CD8-positive, alpha-beta memory T cell (primary cell): ENCODE data around the gene RC3H2. TPM values are rescaled to one million over a fixed set of nuclear protein-coding genes. Genes with fewer than 3 reads are reported as not detected.

ENCODE experiments used
- CTCF ChIA-PET: fragments of 350-600 bp; sonication (Branson Sonifier 250); formaldehyde crosslinking; loops from one replicate; lab custom pipeline; 2021; ENCODE audit warnings: antibody characterized with exemption; lab: Charles Lee
- POLR2A ChIA-PET: fragments of 350-600 bp; sonication (Branson Sonifier 250); formaldehyde crosslinking; loops from one replicate; lab custom pipeline; 2021; ENCODE audit warnings: antibody characterized with exemption; lab: Charles Lee
- DNase-seq, 5 donors: peaks; one replicate each; pipeline versions ENCODE4 v3.0.0 to v3.0.0-alpha.2; 2020 to 2022; ENCODE audit warnings: mixed read lengths in 1 of 5
- H3K27ac ChIP-seq: one replicate; pipeline ENCODE4 v1.7.0; 2013; ENCODE audit warnings: low read depth, mild to moderate bottlenecking, low read length, moderate library complexity
- H3K27me3 ChIP-seq: 2 replicates; pipeline ENCODE4 v1.7.0; 2013; ENCODE audit warnings: low read length, mild to moderate bottlenecking; ENCODE audit not compliant: insufficient read depth, poor library complexity, severe bottlenecking
- H3K36me3 ChIP-seq: 2 replicates; pipeline ENCODE4 v1.7.0; 2013; ENCODE audit warnings: mild to moderate bottlenecking, low read length, moderate library complexity; ENCODE audit not compliant: insufficient read depth
- H3K4me1 ChIP-seq: 2 replicates; pipeline ENCODE4 v1.7.0; 2013; ENCODE audit warnings: mild to moderate bottlenecking, low read length, moderate library complexity; ENCODE audit not compliant: insufficient read depth
- H3K4me3 ChIP-seq: 2 replicates; pipeline ENCODE4 v1.7.0; 2013; ENCODE audit warnings: mild to moderate bottlenecking, low read length
- H3K9me3 ChIP-seq: 2 replicates; pipeline ENCODE4 v1.7.0; 2013; ENCODE audit warnings: mild to moderate bottlenecking, low read length
- H3K27ac Mint-ChIP-seq, 8 donors: one replicate each; pipeline ENCODE4 v1.8.0; 2020 to 2021; ENCODE audit warnings: mixed read lengths in 8 of 8, mild to moderate bottlenecking in 6 of 8, inconsistent platforms in 3 of 8, moderate library complexity in 3 of 8
- H3K27me3 Mint-ChIP-seq, 2 donors: one replicate each; pipeline ENCODE4 v1.8.0; 2020 to 2021; ENCODE audit warnings: mixed read lengths in 2 of 2, mild to moderate bottlenecking in 1 of 2, moderate library complexity in 1 of 2
- H3K36me3 Mint-ChIP-seq, 3 donors: one replicate each; pipeline ENCODE4 v1.8.0; 2020 to 2021; ENCODE audit warnings: mixed read lengths in 3 of 3, inconsistent platforms in 1 of 3, mild to moderate bottlenecking in 1 of 3
- H3K4me1 Mint-ChIP-seq, 3 donors: one replicate each; pipeline ENCODE4 v1.8.0; 2020 to 2021; ENCODE audit warnings: mixed read lengths in 3 of 3, inconsistent platforms in 1 of 3, mild to moderate bottlenecking in 1 of 3
- H3K4me3 Mint-ChIP-seq, 7 donors: one replicate each; pipeline ENCODE4 v1.8.0; 2020 to 2021; ENCODE audit warnings: mixed read lengths in 7 of 7, mild to moderate bottlenecking in 6 of 7, moderate library complexity in 4 of 7, inconsistent platforms in 2 of 7
- H3K9me3 Mint-ChIP-seq, 5 donors: one replicate each; pipeline ENCODE4 v1.8.0; 2020 to 2022; ENCODE audit warnings: mixed read lengths in 5 of 5, mild to moderate bottlenecking in 3 of 5, moderate library complexity in 2 of 5, inconsistent platforms in 1 of 5
- polyA plus RNA-seq: library from polyadenylated mRNA; unstranded; fragments of 300-500 nt; fragmentation: Illumina TruSeq; gene quantifications from one replicate; pipeline ENCODE4 v1.2.3, GENCODE V29; 2021
- total RNA-seq, 2 experiments: library from RNA; stranded (reverse); gene quantifications; one replicate each; pipeline ENCODE4 v1.2.3, GENCODE V29; 2021

The RC3H2 gene
- total and polyA plus RNA-seq, 3 experiments from 2014 or later = 32.1 to 34.4 (median 34.0) TPM

- peaks cover 0 to 1% (median 0%) of the 10 kb centered on the region in 3 donors for H3K4me1 Mint-ChIP-seq
- H3K9me3 Mint-ChIP-seq = no peaks in the 10 kb centered on the region
- Histone ChIP-seq H3K4me3 (no peak overlapping the region), H3K27me3 (no peaks in the 10 kb centered on the region), H3K4me1 (no peaks in the 10 kb centered on the region), H3K36me3 (no peaks in the 10 kb centered on the region), H3K27ac (no peak overlapping the region), H3K9me3 (no peaks in the 10 kb centered on the region)
- no peak overlapping the region for H3K27ac Mint-ChIP-seq
- H3K36me3 Mint-ChIP-seq = peaks cover 0 to 13% (median 0%) of the 10 kb centered on the region in 3 donors
- peaks cover 0 to 2% of the 10 kb centered on the region in 2 donors for H3K27me3 Mint-ChIP-seq
- H3K4me3 Mint-ChIP-seq = no peak overlapping the region
- ChIA-PET CTCF (no interaction called here), POLR2A (no interaction called here)
- DNase-seq = no peak
These were observed 107.7 kb downstream of the RC3H2 start for GRCh38 chr9:122797316-122798063.

Other genes starting within 250 kb of the RC3H2 start
- gene OR1B1, start 247.7 kb downstream of the RC3H2 start, total RNA-seq = not detected
- not detected for gene OR1B1, start 247.7 kb downstream of the RC3H2 start, polyA plus RNA-seq
- gene OR1L1, start 243.6 kb downstream of the RC3H2 start, total RNA-seq = not detected
- gene OR1L1, start 243.6 kb downstream of the RC3H2 start, polyA plus RNA-seq = not detected
- gene OR1L3, start 230.2 kb downstream of the RC3H2 start, total RNA-seq = not detected
- not detected for gene OR1L3, start 230.2 kb downstream of the RC3H2 start, polyA plus RNA-seq
- gene OR1L4, start 181.4 kb downstream of the RC3H2 start, total RNA-seq = not detected
- not detected for gene OR1L4, start 181.4 kb downstream of the RC3H2 start, polyA plus RNA-seq
- gene OR1L6, start 163.1 kb downstream of the RC3H2 start, total RNA-seq = not detected
- gene OR1L6, start 163.1 kb downstream of the RC3H2 start, polyA plus RNA-seq = not detected
- gene OR5C1, start 116.4 kb downstream of the RC3H2 start, total RNA-seq = not detected
- gene OR5C1, start 116.4 kb downstream of the RC3H2 start, polyA plus RNA-seq = not detected
- not detected for gene OR1K1, start 105.2 kb downstream of the RC3H2 start, total RNA-seq
- gene OR1K1, start 105.2 kb downstream of the RC3H2 start, polyA plus RNA-seq = not detected
- 10 to 100 TPM; 18.2 to 18.7 TPM for gene PDCL, start 76.8 kb downstream of the RC3H2 start, total RNA-seq
- gene PDCL, start 76.8 kb downstream of the RC3H2 start, polyA plus RNA-seq = 9.8 TPM
- gene ZBTB6, start 8.0 kb upstream of the RC3H2 start, total RNA-seq = 10 to 100 TPM; 11.6 to 12.6 TPM
- 2.7 TPM for gene ZBTB6, start 8.0 kb upstream of the RC3H2 start, polyA plus RNA-seq
- 1 to 10 TPM; 4.8 to 5.4 TPM for gene ZBTB26, start 26.2 kb upstream of the RC3H2 start, total RNA-seq
- gene ZBTB26, start 26.2 kb upstream of the RC3H2 start, polyA plus RNA-seq = 0.49 TPM
- gene RABGAP1, start 35.7 kb upstream of the RC3H2 start, total RNA-seq = 10 to 100 TPM; 20.7 to 22.2 TPM
- gene RABGAP1, start 35.7 kb upstream of the RC3H2 start, polyA plus RNA-seq = 24.3 TPM
- gene GPR21, start 128.3 kb upstream of the RC3H2 start, total RNA-seq = under 1 TPM; 0.35 to 0.61 TPM
- not detected for gene GPR21, start 128.3 kb upstream of the RC3H2 start, polyA plus RNA-seq